Measurements from ENCODE around the gene PSAPL1. TPM values are rescaled to one million over a fixed set of nuclear protein-coding genes. Genes with fewer than 3 reads are reported as not detected.

PSAPL1 gene
- total RNA-seq, 1 experiment from 2014 or later = not detected

DNA sequence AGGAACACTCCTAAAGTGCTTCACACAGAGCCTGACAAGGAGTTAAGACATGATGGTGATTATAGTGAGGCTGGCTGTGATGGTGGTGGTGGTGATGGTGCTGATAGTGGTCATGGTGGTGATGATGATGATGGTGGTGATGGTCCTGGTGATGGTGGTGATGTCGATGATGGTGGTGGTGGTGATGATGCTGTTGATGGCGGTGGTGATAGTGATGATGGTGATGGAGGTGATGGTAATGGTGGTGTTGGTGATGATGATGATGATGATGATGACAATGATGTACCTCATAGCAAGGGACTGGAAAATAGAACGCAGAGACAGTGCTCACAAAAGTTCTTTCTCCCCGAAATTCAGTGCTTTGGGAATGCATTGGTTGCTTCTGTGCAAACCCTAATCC is 34.3 kb upstream of the PSAPL1 start:
- intact Hi-C loops (cut with micrococcal nuclease; ENCODE audit: unreplicated experiment) = no loop called here

DNA sequence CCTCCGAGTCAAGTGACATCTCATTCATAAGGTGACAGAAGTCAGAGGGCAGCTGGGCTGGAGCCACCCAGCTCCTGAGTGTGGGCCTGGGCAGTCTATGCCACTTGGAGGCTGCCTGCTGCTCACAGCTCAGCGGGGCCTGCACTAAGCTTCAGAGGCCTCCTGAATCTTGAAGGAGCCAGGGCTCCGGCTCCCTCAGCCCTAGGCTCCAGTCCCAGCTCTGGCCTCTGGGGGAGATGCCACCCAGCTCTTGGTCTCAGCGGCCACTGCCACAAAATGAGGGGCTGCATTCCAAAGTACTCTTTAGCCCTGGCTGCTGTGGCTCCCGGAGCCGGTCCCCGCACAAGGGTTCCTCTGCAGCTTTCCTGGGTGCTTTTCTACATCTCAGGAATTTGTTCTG is 32.7 kb upstream of the PSAPL1 start:
- CTCF ChIA-PET = no interaction called here
- no TSS peak for BruUV-seq (replicated peaks)

More for the DNA sequence above, 34.3 kb upstream of the PSAPL1 start:
- Histone ChIP-seq H3K9me3 (ENCODE audit: low read depth, low read length, poor library complexity, severe bottlenecking) (no peaks in the 10 kb centered on the region), H3K27me3 (replicated peaks; ENCODE audit: insufficient read depth, low read depth, low read length, poor library complexity) (no peaks in the 10 kb centered on the region), H3K4me3 (ENCODE audit: low read depth, low read length, poor library complexity, severe bottlenecking) (no peak overlapping the region), H3K27ac (ENCODE audit: low read depth, low read length, poor library complexity, severe bottlenecking) (no peak overlapping the region), H3K4me1 (ENCODE audit: insufficient read depth, low read length, poor library complexity, severe bottlenecking) (peaks cover 15% of the 10 kb centered on the region), H3K36me3 (ENCODE audit: insufficient read depth, low read length, poor library complexity, severe bottlenecking) (no peaks in the 10 kb centered on the region)
- no peak for DNase-seq (ENCODE audit: low spot score)
- POLR2A ChIA-PET (ENCODE audit: low non-redundant PET) = no interaction called here
- CTCF ChIA-PET = no interaction called here
- no peak for TF ChIP-seq EZH2 (IDR thresholded peaks at IDR 0.05; ENCODE audit: borderline replicate concordance, low read depth, low read length, poor library complexity, severe bottlenecking)
- TF ChIP-seq, protein P1, sequence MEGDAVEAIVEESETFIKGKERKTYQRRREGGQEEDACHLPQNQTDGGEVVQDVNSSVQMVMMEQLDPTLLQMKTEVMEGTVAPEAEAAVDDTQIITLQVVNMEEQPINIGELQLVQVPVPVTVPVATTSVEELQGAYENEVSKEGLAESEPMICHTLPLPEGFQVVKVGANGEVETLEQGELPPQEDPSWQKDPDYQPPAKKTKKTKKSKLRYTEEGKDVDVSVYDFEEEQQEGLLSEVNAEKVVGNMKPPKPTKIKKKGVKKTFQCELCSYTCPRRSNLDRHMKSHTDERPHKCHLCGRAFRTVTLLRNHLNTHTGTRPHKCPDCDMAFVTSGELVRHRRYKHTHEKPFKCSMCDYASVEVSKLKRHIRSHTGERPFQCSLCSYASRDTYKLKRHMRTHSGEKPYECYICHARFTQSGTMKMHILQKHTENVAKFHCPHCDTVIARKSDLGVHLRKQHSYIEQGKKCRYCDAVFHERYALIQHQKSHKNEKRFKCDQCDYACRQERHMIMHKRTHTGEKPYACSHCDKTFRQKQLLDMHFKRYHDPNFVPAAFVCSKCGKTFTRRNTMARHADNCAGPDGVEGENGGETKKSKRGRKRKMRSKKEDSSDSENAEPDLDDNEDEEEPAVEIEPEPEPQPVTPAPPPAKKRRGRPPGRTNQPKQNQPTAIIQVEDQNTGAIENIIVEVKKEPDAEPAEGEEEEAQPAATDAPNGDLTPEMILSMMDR (conservative IDR thresholded peaks at IDR 0.05; ENCODE audit: low read depth, low read length) = no peak
- BruUV-seq (replicated peaks) = no TSS peak

DNA sequence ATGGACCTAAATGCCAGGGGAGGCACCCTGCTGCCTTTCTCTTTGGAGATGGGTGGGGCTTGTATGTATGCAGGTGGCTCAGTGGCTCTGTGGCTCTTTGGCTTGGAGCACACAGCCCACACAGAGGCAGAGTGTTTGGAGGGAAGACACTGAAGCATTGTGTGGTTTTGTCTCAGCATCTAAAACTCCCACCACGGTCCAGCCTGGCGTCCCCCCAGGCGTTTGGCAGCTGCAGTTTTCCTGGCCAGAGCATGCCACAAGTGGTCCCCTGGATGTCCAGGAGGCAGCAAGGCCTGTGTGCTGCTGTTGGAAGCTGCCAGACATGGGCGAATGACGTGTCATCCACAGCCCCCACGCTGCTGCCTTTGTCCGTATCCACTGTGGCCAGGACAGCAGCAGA is 32.2 kb upstream of the PSAPL1 start:
- no peak for DNase-seq (ENCODE audit: low spot score)
- no peak for TF ChIP-seq EZH2 (IDR thresholded peaks at IDR 0.05; ENCODE audit: borderline replicate concordance, low read depth, low read length, poor library complexity, severe bottlenecking)
- TF ChIP-seq, protein P1 (conservative IDR thresholded peaks at IDR 0.05; ENCODE audit: low read depth, low read length) = no peak
- Histone ChIP-seq H3K4me3 (ENCODE audit: low read depth, low read length, poor library complexity, severe bottlenecking) (no peak overlapping the region), H3K27ac (ENCODE audit: low read depth, low read length, poor library complexity, severe bottlenecking) (no peak overlapping the region), H3K27me3 (replicated peaks; ENCODE audit: insufficient read depth, low read depth, low read length, poor library complexity) (no peaks in the 10 kb centered on the region), H3K36me3 (ENCODE audit: insufficient read depth, low read length, poor library complexity, severe bottlenecking) (no peaks in the 10 kb centered on the region), H3K9me3 (ENCODE audit: low read depth, low read length, poor library complexity, severe bottlenecking) (no peaks in the 10 kb centered on the region), H3K4me1 (ENCODE audit: insufficient read depth, low read length, poor library complexity, severe bottlenecking) (no peaks in the 10 kb centered on the region)
- ChIA-PET POLR2A (ENCODE audit: low non-redundant PET) (no interaction called here), CTCF (no interaction called here)
- intact Hi-C loops (cut with micrococcal nuclease; ENCODE audit: unreplicated experiment) = no loop called here
- no TSS peak for BruUV-seq (replicated peaks)

More for the DNA sequence above, 32.7 kb upstream of the PSAPL1 start:
- H3K27ac ChIP-seq (ENCODE audit: low read depth, low read length, poor library complexity, severe bottlenecking) = no peak overlapping the region
- no peak overlapping the region for H3K4me3 ChIP-seq (ENCODE audit: low read depth, low read length, poor library complexity, severe bottlenecking)
- POLR2A ChIA-PET (ENCODE audit: low non-redundant PET) = no interaction called here
- H3K36me3 ChIP-seq (ENCODE audit: insufficient read depth, low read length, poor library complexity, severe bottlenecking) = no peaks in the 10 kb centered on the region
- peaks cover 5% of the 10 kb centered on the region for H3K4me1 ChIP-seq (ENCODE audit: insufficient read depth, low read length, poor library complexity, severe bottlenecking)
- intact Hi-C loops (cut with micrococcal nuclease; ENCODE audit: unreplicated experiment) = no loop called here
- no peaks in the 10 kb centered on the region for H3K27me3 ChIP-seq (replicated peaks; ENCODE audit: insufficient read depth, low read depth, low read length, poor library complexity)
- H3K9me3 ChIP-seq (ENCODE audit: low read depth, low read length, poor library complexity, severe bottlenecking) = no peaks in the 10 kb centered on the region
- no peak for DNase-seq (ENCODE audit: low spot score)
- TF ChIP-seq, protein P1 (conservative IDR thresholded peaks at IDR 0.05; ENCODE audit: low read depth, low read length) = no peak
- no peak for TF ChIP-seq EZH2 (IDR thresholded peaks at IDR 0.05; ENCODE audit: borderline replicate concordance, low read depth, low read length, poor library complexity, severe bottlenecking)
